GM18861 (cell line): ENCODE results near the gene ANOS1.

Experiments
- ATAC-seq: cut with Tn5 transposase; IDR thresholded peaks from one replicate; pipeline ENCODE4 v1.9.1; 2021; ENCODE audit not compliant: unreplicated experiment

Gene ANOS1

GRCh38 chrX:8717354-8717753 lies 14.6 kb downstream of the ANOS1 start:
- ATAC-seq = no peak

GRCh38 chrX:8714164-8714563 lies 17.8 kb downstream of the ANOS1 start:
- no peak for ATAC-seq

- no peak for ATAC-seq
Observed at GRCh38 chrX:8711401-8711800, 20.5 kb downstream of the ANOS1 start.

- no peak for ATAC-seq
Observed at GRCh38 chrX:8704184-8704583, 27.8 kb downstream of the ANOS1 start.

- no peak for ATAC-seq
Observed at GRCh38 chrX:8692871-8693270, 39.1 kb downstream of the ANOS1 start.

- ATAC-seq = no peak
Observed at GRCh38 chrX:8689473-8689872, 42.5 kb downstream of the ANOS1 start.

- ATAC-seq = no peak
Observed at GRCh38 chrX:8688776-8689175, 43.2 kb downstream of the ANOS1 start.

GRCh38 chrX:8684201-8684965 lies 47.6 kb downstream of the ANOS1 start:
- no peak for ATAC-seq

- no peak for ATAC-seq
Observed at GRCh38 chrX:8683687-8684086, 48.2 kb downstream of the ANOS1 start.

- no peak for ATAC-seq
Observed at GRCh38 chrX:8679550-8679949, 52.4 kb downstream of the ANOS1 start.

GRCh38 chrX:8675006-8675630 lies 56.8 kb downstream of the ANOS1 start:
- no peak for ATAC-seq

- ATAC-seq = no peak
Observed at GRCh38 chrX:8673201-8673600, 58.7 kb downstream of the ANOS1 start.

- ATAC-seq = no peak
Observed at GRCh38 chrX:8672176-8672575, 59.8 kb downstream of the ANOS1 start.

GRCh38 chrX:8668813-8669212 lies 63.1 kb downstream of the ANOS1 start:
- no peak for ATAC-seq

- no peak for ATAC-seq
Observed at GRCh38 chrX:8663325-8663724, 68.6 kb downstream of the ANOS1 start.

- no peak for ATAC-seq
Observed at GRCh38 chrX:8657883-8658282, 74.1 kb downstream of the ANOS1 start.

GRCh38 chrX:8653956-8654355 lies 78.0 kb downstream of the ANOS1 start:
- ATAC-seq = no peak

GRCh38 chrX:8649969-8650368 lies 82.0 kb downstream of the ANOS1 start:
- no peak for ATAC-seq

GRCh38 chrX:8647176-8647575 lies 84.8 kb downstream of the ANOS1 start:
- no peak for ATAC-seq

- no peak for ATAC-seq
Observed at GRCh38 chrX:8639949-8640475, 91.9 kb downstream of the ANOS1 start.

GRCh38 chrX:8636497-8636896 lies 95.4 kb downstream of the ANOS1 start:
- ATAC-seq = no peak

GRCh38 chrX:8635812-8636211 lies 96.1 kb downstream of the ANOS1 start:
- ATAC-seq = no peak
